Occipital lobe (tissue), 2 donors: ENCODE measurements around the gene HTRA2. TPM values are rescaled to one million over a fixed set of nuclear protein-coding genes. Genes with fewer than 3 reads are reported as not detected.
"Not testable (repeated sequence)": the region's sequence is repeated elsewhere in the genome, so short reads cannot be mapped to it uniquely, and the experiment has no call there.

Experiments used
- DNase-seq: peaks from one replicate; lab custom pipeline; 2025; lab: John Stamatoyannopoulos, UW
- total RNA-seq: library from RNA; depleted of rRNA; stranded (reverse); fragments of >200 nt; gene quantifications from one replicate; pipeline ENCODE4 v1.2.3, GENCODE V29; 2014

The HTRA2 gene
- 56.3 TPM for total RNA-seq

GRCh38 chr2:74529357-74530238, at the start of gene HTRA2, which contains the start of gene AUP1:
Gene HTRA2, plus strand, starts transcription at chr2:74529933. Its CDS starts 74 bp downstream, at chr2:74530007.
Gene AUP1, minus strand, starts transcription at chr2:74529706. Its CDS starts 77 bp downstream, at chr2:74529629.
- DNase-seq, result peak; percentile 99

GRCh38 chr2:74481431-74481830, 48.3 kb upstream of the HTRA2 start:
- DNase-seq, result no peak

- DNase-seq, result peak; percentile 81
These were observed 47.6 kb upstream of the HTRA2 start for GRCh38 chr2:74481961-74482800.

GRCh38 chr2:74482801-74483674, 46.7 kb upstream of the HTRA2 start, which contains the start of the genes CCDC142 and TTC31:
Gene CCDC142, minus strand, starts transcription at chr2:74482998. Its CDS starts 161 bp downstream, at chr2:74482837.
Gene TTC31, plus strand, starts transcription at chr2:74483081. Its CDS starts 15 bp downstream, at chr2:74483096.
- DNase-seq, result peak; percentile 92

- DNase-seq, result not testable (repeated sequence)
These were observed 46.0 kb upstream of the HTRA2 start for GRCh38 chr2:74483675-74484164.

GRCh38 chr2:74486141-74486540, 43.6 kb upstream of the HTRA2 start:
- DNase-seq, result no peak

GRCh38 chr2:74488643-74489481, 40.9 kb upstream of the HTRA2 start:
- no peak for DNase-seq

GRCh38 chr2:74489906-74490305, 39.8 kb upstream of the HTRA2 start:
- no peak for DNase-seq

- DNase-seq, result no peak
These were observed 37.8 kb upstream of the HTRA2 start for GRCh38 chr2:74491648-74492544.

- DNase-seq, result no peak
These were observed 36.2 kb upstream of the HTRA2 start for GRCh38 chr2:74493546-74493945.

GRCh38 chr2:74495440-74495839, 34.3 kb upstream of the HTRA2 start:
- no peak for DNase-seq

GRCh38 chr2:74496997-74497776, 32.5 kb upstream of the HTRA2 start:
- no peak for DNase-seq

- no peak for DNase-seq
These were observed 31.8 kb upstream of the HTRA2 start for GRCh38 chr2:74497777-74498499.

- no peak for DNase-seq
These were observed 31.1 kb upstream of the HTRA2 start for GRCh38 chr2:74498500-74499266.

GRCh38 chr2:74499267-74499939, 30.3 kb upstream of the HTRA2 start, which contains the start of gene LBX2:
Gene LBX2, minus strand, starts transcription at chr2:74499603. Its CDS starts 66 bp downstream, at chr2:74499537.
- DNase-seq, result no peak
